Stomach (tissue), 9 donors: ENCODE results near the gene KCNAB1. TPM values are rescaled to one million over a fixed set of nuclear protein-coding genes. Genes with fewer than 3 reads are reported as not detected.
A peak's percentile ranks its signal among the peaks of the same experiment; 100 is the strongest.

ENCODE experiments used
- DNase-seq, 2 donors: peaks; one replicate each; pipeline versions ENCODE4 v3.0.0 to v3.0.0-alpha.2; 2013 to 2019
- H3K27ac ChIP-seq, 5 donors: fragments of 200-600 bp in 4 of 5; sonication (generic) in 4 of 5; one replicate each; pipeline ENCODE4 v1.5.1; 2013 to 2019; ENCODE audit warnings: mild to moderate bottlenecking in 1 of 5, moderate library complexity in 1 of 5
- H3K27me3 ChIP-seq, 3 donors: fragments of 200-600 bp; sonication (generic); one replicate each; pipeline ENCODE4 v1.5.1; 2017 to 2019; ENCODE audit warnings: mixed run types in 1 of 3
- H3K36me3 ChIP-seq, 4 donors: fragments of 200-600 bp; sonication (generic); 1 replicate in 3 of 4; 2 replicates in 1 of 4; pipeline ENCODE4 v1.5.1; 2016 to 2019
- H3K4me1 ChIP-seq, 4 donors: fragments of 200-600 bp; sonication (generic); one replicate each; pipeline ENCODE4 v1.5.1; 2016 to 2019
- H3K4me3 ChIP-seq, 4 donors: fragments of 200-600 bp; sonication (generic) in 3 of 4; one replicate each; pipeline ENCODE4 v1.5.1; 2016 to 2019; ENCODE audit warnings: mild to moderate bottlenecking in 1 of 4
- H3K9me3 ChIP-seq, 4 donors: fragments of 200-600 bp; sonication (generic); one replicate each; pipeline ENCODE4 v1.5.1; 2016 to 2019
- CTCF ChIP-seq, 7 experiments: fragments of 450-650 bp in 4 of 7; fragments of 200-600 bp in 3 of 7; sonication (generic) in 3 of 7; IDR thresholded peaks; one replicate each; pipeline ENCODE4 v1.5.1; 2016 to 2019; ENCODE audit warnings: antibody characterized with exemption in 7 of 7, control low read depth in 2 of 7, mild to moderate bottlenecking in 1 of 7
- EP300 ChIP-seq: sonication (generic); formaldehyde crosslinking; IDR thresholded peaks from one replicate; pipeline ENCODE4 v1.6.1; 2017; ENCODE audit warnings: antibody characterized with exemption
- POLR2A ChIP-seq, 4 donors: fragments of 450-650 bp; IDR thresholded peaks; one replicate each; pipeline ENCODE4 v1.6.1; 2016; ENCODE audit warnings: antibody characterized with exemption in 4 of 4, control low read depth in 2 of 4, mild to moderate bottlenecking in 1 of 4, moderate library complexity in 1 of 4
- POLR2AphosphoS5 ChIP-seq, 3 donors: sonication (generic); formaldehyde crosslinking; IDR thresholded peaks; one replicate each; pipeline ENCODE4 v1.6.1; 2016; ENCODE audit warnings: antibody characterized with exemption in 3 of 3
- WGBS, 5 donors: extraction: QIAGEN DNeasy Blood & Tissue Kit in 3 of 5; methylation state at CpG; one replicate each; pipeline versions ENCODE4 v1.1.5 to v1.1.7; 2013 to 2018; 5-methylcytosine and 5-hydroxymethylcytosine counted together
- intact Hi-C: fragments of 100-400 bp; cut with DNase I; formaldehyde crosslinking; loops from one replicate; pipeline ENCODE4 v1.15.1; 2023; ENCODE audit warnings: low total_unique reads
- polyA plus RNA-seq, 3 donors: library from polyadenylated mRNA; stranded (reverse); fragments of 200-250 nt; gene quantifications; one replicate each; pipeline ENCODE4 v1.2.3, GENCODE V29; 2013
- total RNA-seq, 5 donors: library from RNA; depleted of rRNA; stranded (reverse); fragments of >200 nt; gene quantifications; one replicate each; pipeline versions ENCODE4 v1.1.0 to v1.2.3, GENCODE V29; 2014 to 2016
- donor health status: healthy with polysubstance abuse.
- donor health status: Bipolar disorder and iron deficiency.
- donor health status: healthy.

The KCNAB1 gene
- total and polyA plus RNA-seq, 8 donors = 0.12 to 3.8 (median 0.29) TPM; not detected in 2

GRCh38 chr3:156166808-156167207, 46.4 kb downstream of the KCNAB1 start:
- Histone ChIP-seq H3K36me3 (no peaks in the 10 kb centered on the region), H3K27me3 (no peaks in the 10 kb centered on the region), H3K27ac (no peak overlapping the region), H3K4me1 (no peaks in the 10 kb centered on the region), H3K9me3 (no peaks in the 10 kb centered on the region), H3K4me3 (no peak overlapping the region)
- 77 to 97% (median 86%) methylated on average over 4 of the region's 4 CpGs for WGBS, 5 donors
- no peak for TF ChIP-seq EP300
- no peak for TF ChIP-seq POLR2A (IDR thresholded peaks at IDR 0.05)
- TF ChIP-seq POLR2AphosphoS5 (IDR thresholded peaks at IDR 0.05) = no peak
- TF ChIP-seq CTCF (IDR thresholded peaks at IDR 0.05) = no peak
- intact Hi-C loops = no loop called here
- DNase-seq = no peak

GRCh38 chr3:156170571-156170970, 50.2 kb downstream of the KCNAB1 start:
- intact Hi-C loops = no loop called here
- no peaks in the 10 kb centered on the region for H3K9me3 ChIP-seq
- TF ChIP-seq CTCF (IDR thresholded peaks at IDR 0.05) (no peak), POLR2AphosphoS5 (IDR thresholded peaks at IDR 0.05) (no peak), POLR2A (IDR thresholded peaks at IDR 0.05) (no peak), EP300 (no peak)
- no peaks in the 10 kb centered on the region for H3K36me3 ChIP-seq
- H3K27ac ChIP-seq = no peak overlapping the region
- DNase-seq = peak in 1 of 2 donors; percentile 38
- H3K4me3 ChIP-seq = no peak overlapping the region
- H3K4me1 ChIP-seq = no peaks in the 10 kb centered on the region
- no peaks in the 10 kb centered on the region for H3K27me3 ChIP-seq

GRCh38 chr3:156171281-156172267, 51.2 kb downstream of the KCNAB1 start:
- WGBS, 5 donors = 40 to 66% (median 54%) methylated on average over 5 of the region's 5 CpGs
- Histone ChIP-seq H3K27ac (no peak overlapping the region), H3K36me3 (no peaks in the 10 kb centered on the region), H3K4me1 (no peaks in the 10 kb centered on the region), H3K27me3 (no peaks in the 10 kb centered on the region), H3K4me3 (no peak overlapping the region), H3K9me3 (no peaks in the 10 kb centered on the region)
- intact Hi-C loops = no loop called here
- DNase-seq = peak in 1 of 2 donors; percentile 32
- no peak for TF ChIP-seq POLR2AphosphoS5 (IDR thresholded peaks at IDR 0.05)
- TF ChIP-seq CTCF (IDR thresholded peaks at IDR 0.05) = no peak
- no peak for TF ChIP-seq POLR2A (IDR thresholded peaks at IDR 0.05)
- no peak for TF ChIP-seq EP300

GRCh38 chr3:156172536-156172935, 52.2 kb downstream of the KCNAB1 start:
- Histone ChIP-seq H3K36me3 (no peaks in the 10 kb centered on the region), H3K4me3 (no peak overlapping the region), H3K27me3 (no peaks in the 10 kb centered on the region), H3K9me3 (no peaks in the 10 kb centered on the region), H3K27ac (no peak overlapping the region), H3K4me1 (no peaks in the 10 kb centered on the region)
- TF ChIP-seq CTCF (IDR thresholded peaks at IDR 0.05) (no peak), EP300 (no peak), POLR2A (IDR thresholded peaks at IDR 0.05) (no peak), POLR2AphosphoS5 (IDR thresholded peaks at IDR 0.05) (no peak)
- DNase-seq = no peak
- intact Hi-C loops = no loop called here
- WGBS, 5 donors = 90 to 96% (median 93%) methylated on average over 5 of the region's 5 CpGs
